Neuronal stem cell (in vitro differentiated cells): ENCODE measurements around the gene MYO15A.

Experiments used
- DNase-seq: peaks from one replicate; pipeline ENCODE4 v3.0.0-alpha.2; 2013; ENCODE audit warnings: low spot score
- H2AFZ ChIP-seq: one replicate; pipeline ENCODE4 v1.6.1; 2013; ENCODE audit warnings: mild to moderate bottlenecking, low read length, inconsistent platforms
- H2AK5ac ChIP-seq: 2 replicates; pipeline ENCODE4 v1.6.1; 2013; ENCODE audit warnings: low read depth, mild to moderate bottlenecking, inconsistent platforms, low read length, moderate library complexity, mixed read lengths
- H2BK120ac ChIP-seq: 2 replicates; pipeline ENCODE4 v1.6.1; 2013; ENCODE audit warnings: low read depth, mild to moderate bottlenecking, inconsistent platforms, low read length, moderate library complexity, mixed read lengths
- H2BK12ac ChIP-seq: one replicate; pipeline ENCODE4 v1.6.1; 2013; ENCODE audit warnings: low read length, inconsistent platforms
- H2BK15ac ChIP-seq: 2 replicates; pipeline ENCODE4 v1.6.1; 2013; ENCODE audit warnings: mild to moderate bottlenecking, low read length, inconsistent platforms, mixed read lengths
- H2BK5ac ChIP-seq: one replicate; pipeline ENCODE4 v1.6.1; 2013; ENCODE audit warnings: inconsistent platforms, mild to moderate bottlenecking, low read length, moderate library complexity
- H3K14ac ChIP-seq: one replicate; pipeline ENCODE4 v1.6.1; 2013; ENCODE audit warnings: low read length, inconsistent platforms
- H3K18ac ChIP-seq: 2 replicates; pipeline ENCODE4 v1.6.1; 2013; ENCODE audit warnings: low read length, inconsistent platforms
- H3K23ac ChIP-seq: 2 replicates; pipeline ENCODE4 v1.6.1; 2013; ENCODE audit warnings: low read depth, mild to moderate bottlenecking, mixed read lengths, low read length, inconsistent platforms; ENCODE audit not compliant: poor library complexity
- H3K27ac ChIP-seq: replicated peaks from 3 replicates; pipeline ENCODE4 v1.5.1; 2013; ENCODE audit warnings: low read length, inconsistent platforms
- H3K27me3 ChIP-seq, 3 experiments: 2 replicates each; pipeline ENCODE4 v1.6.1; 2013; ENCODE audit warnings: low read length in 3 of 3, mild to moderate bottlenecking in 2 of 3, inconsistent platforms in 1 of 3, low read depth in 1 of 3, mixed read lengths in 1 of 3, moderate library complexity in 1 of 3; ENCODE audit not compliant: control insufficient read depth in 3 of 3, insufficient read depth in 3 of 3
- H3K36me3 ChIP-seq, 2 donors: replicated peaks in 1 of 2; 2 replicates each; pipeline ENCODE4 v1.6.1; 2013; ENCODE audit warnings: low read length in 2 of 2; ENCODE audit not compliant: control insufficient read depth in 2 of 2, insufficient read depth in 2 of 2
- H3K4ac ChIP-seq: 2 replicates; pipeline ENCODE4 v1.6.1; 2013; ENCODE audit warnings: inconsistent platforms, mild to moderate bottlenecking, low read length, moderate library complexity
- H3K4me1 ChIP-seq, 2 donors: 1 replicate in 1 of 2; 2 replicates in 1 of 2; pipeline ENCODE4 v1.6.1; 2013; ENCODE audit warnings: low read length in 2 of 2, low read depth in 1 of 2; ENCODE audit not compliant: control insufficient read depth in 2 of 2, insufficient read depth in 1 of 2
- H3K4me2 ChIP-seq: one replicate; pipeline ENCODE4 v1.6.1; 2013; ENCODE audit warnings: mild to moderate bottlenecking, low read length, inconsistent platforms; ENCODE audit not compliant: insufficient read depth, poor library complexity, severe bottlenecking
- H3K4me3 ChIP-seq, 2 donors: 2 replicates each; pipeline ENCODE4 v1.5.1; 2013; ENCODE audit warnings: low read length in 2 of 2, mild to moderate bottlenecking in 2 of 2, inconsistent platforms in 1 of 2, moderate library complexity in 1 of 2
- H3K79me1 ChIP-seq: one replicate; pipeline ENCODE4 v1.6.1; 2013; ENCODE audit warnings: low read depth, mild to moderate bottlenecking, inconsistent platforms, low read length, moderate library complexity
- H3K9ac ChIP-seq: one replicate; pipeline ENCODE4 v1.6.1; 2013; ENCODE audit warnings: mild to moderate bottlenecking, low read depth, low read length, inconsistent platforms; ENCODE audit not compliant: poor library complexity
- H3K9me3 ChIP-seq, 2 donors: replicated peaks in 1 of 2; 2 replicates each; pipeline versions ENCODE3 to v1.6.1; 2013; ENCODE audit warnings: low read length in 2 of 2, mild to moderate bottlenecking in 2 of 2, inconsistent platforms in 1 of 2, low read depth in 1 of 2, mixed read lengths in 1 of 2, moderate library complexity in 1 of 2; ENCODE audit not compliant: control insufficient read depth in 2 of 2, insufficient read depth in 1 of 2
- H4K8ac ChIP-seq: one replicate; pipeline ENCODE4 v1.6.1; 2013; ENCODE audit warnings: low read depth, mild to moderate bottlenecking, inconsistent platforms, low read length, moderate library complexity
- H4K91ac ChIP-seq: one replicate; pipeline ENCODE4 v1.6.1; 2013; ENCODE audit warnings: low read length, low read depth, mild to moderate bottlenecking, inconsistent platforms; ENCODE audit not compliant: poor library complexity
- WGBS, 2 donors: extraction: QIAGEN DNeasy Blood & Tissue Kit; methylation state at CpG; one replicate each; pipeline ENCODE4 v1.1.7; 2013; ENCODE audit warnings: missing lambda C conversion rate in 2 of 2, mixed read lengths in 1 of 2; ENCODE audit not compliant: insufficient read length in 2 of 2, insufficient replicate concordance in 1 of 2; ENCODE audit errors: extremely low coverage in 2 of 2; 5-methylcytosine and 5-hydroxymethylcytosine counted together

MYO15A gene

GRCh38 chr17:18225121-18225641 is 116.6 kb downstream of the MYO15A start, which contains the start of gene LLGL1:
TSS of gene LLGL1 (plus strand) at chr17:18225635. CDS start at chr17:18225683, 48 bp downstream.
- H3K4ac ChIP-seq: peak within 1 kb of the TSS; percentile 95
- peak within 1 kb of the TSS; percentile 98 for H4K8ac ChIP-seq
- H3K27me3 ChIP-seq: no peaks in the 10 kb centered on the region
- H3K23ac ChIP-seq: peak within 1 kb of the TSS; percentile 58
- peak within 1 kb of the TSS; percentile 99 for H3K27ac ChIP-seq
- peak within 1 kb of the TSS; percentile 97 for H3K4me2 ChIP-seq
- peak within 1 kb of the TSS; percentile 97 for H4K91ac ChIP-seq
- H2AFZ ChIP-seq: peak within 1 kb of the TSS; percentile 88
- peaks cover 0 to 2% of the 10 kb centered on the region in 2 donors for H3K36me3 ChIP-seq
- H3K9me3 ChIP-seq: no peaks in the 10 kb centered on the region
- peak within 1 kb of the TSS; percentile 80 to 88 for H3K4me3 ChIP-seq
- H3K14ac ChIP-seq: peak within 1 kb of the TSS; percentile 97
- no CpG with 5 or more reads among the region's 60 CpGs for WGBS, 2 donors
- peaks cover 34 to 36% of the 10 kb centered on the region in 2 donors for H3K4me1 ChIP-seq
- peak within 1 kb of the TSS; percentile 95 for H2BK120ac ChIP-seq
- peak within 1 kb of the TSS; percentile 86 for H2BK15ac ChIP-seq
- peak within 1 kb of the TSS; percentile 64 for H2BK12ac ChIP-seq
- peaks cover 24% of the 10 kb centered on the region for H3K79me1 ChIP-seq
- H3K18ac ChIP-seq: peak within 1 kb of the TSS; percentile 100
- peak within 1 kb of the TSS; percentile 98 for H2AK5ac ChIP-seq
- DNase-seq: peak; percentile 97
- H3K9ac ChIP-seq: peak within 1 kb of the TSS; percentile 95
- peak within 1 kb of the TSS; percentile 100 for H2BK5ac ChIP-seq

- no peaks in the 10 kb centered on the region for H3K27me3 ChIP-seq
- WGBS, 2 donors: no CpG with 5 or more reads among the region's 57 CpGs
- DNase-seq: no peak
- H3K9me3 ChIP-seq: no peaks in the 10 kb centered on the region
- H2BK15ac ChIP-seq: peak overlapping the region; percentile 0
- no peak overlapping the region for H2AK5ac ChIP-seq
- H3K23ac ChIP-seq: peak overlapping the region; percentile 0
- no peak overlapping the region for H3K4ac ChIP-seq
- H2BK12ac ChIP-seq: peak overlapping the region; percentile 64
- peak overlapping the region; percentile 71 for H3K27ac ChIP-seq
- H3K18ac ChIP-seq: peak overlapping the region; percentile 93
- peaks cover 40 to 42% of the 10 kb centered on the region in 2 donors for H3K4me1 ChIP-seq
- H3K79me1 ChIP-seq: peaks cover 29% of the 10 kb centered on the region
- peak overlapping the region; percentile 97 for H3K4me2 ChIP-seq
- H4K91ac ChIP-seq: no peak overlapping the region
- H4K8ac ChIP-seq: no peak overlapping the region
- peak overlapping the region; percentile 59 for H2AFZ ChIP-seq
- no peak overlapping the region for H2BK120ac ChIP-seq
- H3K4me3 ChIP-seq: peak overlapping the region; percentile 80 to 88
- peak overlapping the region; percentile 95 for H3K9ac ChIP-seq
- peak overlapping the region; percentile 84 for H3K14ac ChIP-seq
- H2BK5ac ChIP-seq: peak overlapping the region; percentile 100
- H3K36me3 ChIP-seq: peaks cover 0 to 2% of the 10 kb centered on the region in 2 donors
These were observed 117.2 kb downstream of the MYO15A start for GRCh38 chr17:18225642-18226283.

DNA sequence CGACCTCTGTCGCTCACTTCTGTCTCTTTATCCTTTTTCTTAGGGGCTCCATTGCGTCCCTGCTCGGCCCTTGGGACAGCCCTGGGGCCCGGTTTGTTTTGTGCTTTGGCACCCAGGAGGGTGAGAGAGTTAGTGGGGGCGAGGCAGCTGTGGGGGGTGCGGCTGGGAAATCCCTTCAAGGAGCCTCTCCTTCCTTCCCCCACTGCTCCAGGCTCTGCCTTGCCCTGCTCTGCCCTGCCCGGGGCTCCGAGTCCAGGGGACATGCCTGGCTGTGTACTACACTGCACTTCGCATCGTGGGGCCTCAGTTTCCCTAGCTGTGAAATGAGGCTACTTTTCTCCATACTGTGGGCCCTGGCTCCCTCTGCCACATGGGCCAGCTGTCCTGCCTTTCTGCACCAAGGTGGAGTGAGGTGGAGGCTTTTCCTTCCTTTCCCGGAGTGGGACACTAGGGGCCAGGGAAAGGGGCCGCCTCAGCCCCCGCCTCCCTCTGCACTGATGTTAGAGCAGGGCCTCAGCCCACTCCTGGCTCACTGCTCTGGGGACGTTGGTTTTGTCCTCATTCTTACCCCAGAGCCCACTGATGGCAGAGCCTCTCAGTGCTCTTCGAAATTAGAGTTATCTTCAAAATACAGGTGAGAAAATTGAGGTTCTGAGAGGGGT is 117.9 kb downstream of the MYO15A start:
- whole genome bisulfite sequencing, 2 donors: no CpG with 5 or more reads among the region's 16 CpGs
- peaks cover 46% of the 10 kb centered on the region in 2 donors for H3K4me1 ChIP-seq
- peak overlapping the region; percentile 100 for H2BK5ac ChIP-seq
- H3K27me3 ChIP-seq: no peaks in the 10 kb centered on the region
- H2AK5ac ChIP-seq: peak overlapping the region; percentile 92
- H2AFZ ChIP-seq: peak overlapping the region; percentile 59
- H3K4me3 ChIP-seq: peak overlapping the region; percentile 80 to 88
- peak overlapping the region; percentile 71 for H3K27ac ChIP-seq
- no peak overlapping the region for H2BK120ac ChIP-seq
- H2BK15ac ChIP-seq: peak overlapping the region; percentile 0
- peak overlapping the region; percentile 97 for H3K4me2 ChIP-seq
- H3K23ac ChIP-seq: peak overlapping the region; percentile 58
- H3K18ac ChIP-seq: peak overlapping the region; percentile 93
- peak overlapping the region; percentile 57 for H3K14ac ChIP-seq
- H3K36me3 ChIP-seq: peaks cover 0 to 2% of the 10 kb centered on the region in 2 donors
- H3K79me1 ChIP-seq: peaks cover 30% of the 10 kb centered on the region
- H3K4ac ChIP-seq: no peak overlapping the region
- peak overlapping the region; percentile 95 for H3K9ac ChIP-seq
- H4K8ac ChIP-seq: no peak overlapping the region
- no peak overlapping the region for H4K91ac ChIP-seq
- no peaks in the 10 kb centered on the region for H3K9me3 ChIP-seq
- no peak for DNase-seq
- H2BK12ac ChIP-seq: no peak overlapping the region

DNA sequence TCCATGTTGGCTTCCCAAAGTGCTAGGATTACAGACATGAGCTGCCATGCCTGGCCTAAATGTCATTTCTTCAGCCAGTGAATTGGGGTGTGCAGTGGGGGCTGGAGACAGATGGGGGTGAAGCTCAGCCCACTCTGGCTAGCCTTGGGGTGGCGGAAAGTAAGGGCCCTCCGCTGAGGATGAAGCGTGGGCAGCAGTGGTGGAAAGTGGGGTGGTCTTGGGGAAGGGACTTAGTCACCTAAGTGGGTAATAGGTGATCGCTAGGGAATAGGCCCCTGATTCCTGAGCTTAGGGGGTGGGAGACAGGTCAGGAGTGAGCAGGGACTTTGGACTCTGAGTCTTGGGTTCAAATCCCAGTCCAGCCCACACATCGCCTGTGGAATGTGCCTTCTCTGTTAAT is 119.1 kb downstream of the MYO15A start:
- Histone ChIP-seq H3K27me3 (no peaks in the 10 kb centered on the region), H4K8ac (no peak overlapping the region), H2BK12ac (no peak overlapping the region), H3K27ac (no peak overlapping the region), H2AFZ (no peak overlapping the region), H3K4me3 (peak overlapping the region in 1 of 2 donors; percentile 43), H2BK120ac (no peak overlapping the region), H3K9ac (no peak overlapping the region), H3K4me2 (no peak overlapping the region), H3K79me1 (peaks cover 37% of the 10 kb centered on the region), H3K23ac (no peak overlapping the region), H3K18ac (no peak overlapping the region), H3K4ac (no peak overlapping the region), H3K4me1 (peaks cover 53 to 56% of the 10 kb centered on the region in 2 donors), H2AK5ac (no peak overlapping the region), H2BK5ac (no peak overlapping the region), H4K91ac (no peak overlapping the region), H3K14ac (no peak overlapping the region), H3K9me3 (no peaks in the 10 kb centered on the region), H2BK15ac (no peak overlapping the region), H3K36me3 (peaks cover 5 to 9% of the 10 kb centered on the region in 2 donors)
- no CpG with 5 or more reads among the region's 5 CpGs for WGBS, 2 donors
- no peak for DNase-seq
